HG02588 (cell line): ENCODE results near the gene NFX1.

Experiments
- ATAC-seq: cut with Tn5 transposase; IDR thresholded peaks from one replicate; pipeline ENCODE4 v1.9.1; 2021; ENCODE audit warnings: mild to moderate bottlenecking, moderate library complexity; ENCODE audit not compliant: unreplicated experiment

The NFX1 gene

GRCh38 chr9:33290247-33291030 is at the start of gene NFX1:
Gene NFX1 (plus strand): TSS chr9:33290516. CDS start chr9:33290573, 57 bp downstream.
- peak; percentile 84 for ATAC-seq

- ATAC-seq: no peak
Measured at GRCh38 chr9:33241298-33241697, 49.0 kb upstream of the NFX1 start.

DNA sequence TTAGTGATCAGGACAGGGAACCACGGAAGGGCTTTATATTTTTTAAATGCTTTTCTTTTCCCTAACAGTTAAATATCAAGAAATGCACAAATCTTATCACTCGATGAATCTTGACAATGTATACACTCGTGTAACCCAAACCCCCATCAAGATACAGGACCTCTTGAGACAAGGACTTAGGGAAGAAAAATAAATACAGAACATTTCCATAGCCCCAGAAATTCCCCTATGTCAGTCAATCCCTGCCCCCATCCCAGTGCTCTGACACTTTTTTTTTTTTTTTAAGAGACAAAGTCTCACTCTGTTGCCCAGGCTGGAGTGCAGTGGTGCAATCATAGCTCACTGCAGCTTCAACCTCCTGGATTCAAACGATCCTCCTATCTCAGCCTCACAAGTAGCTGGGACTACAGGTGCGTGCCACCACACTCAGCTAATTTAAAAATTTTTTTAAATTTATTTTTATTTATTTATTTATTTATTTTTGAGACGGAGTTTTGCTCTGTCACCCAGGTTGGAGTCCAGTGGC is 47.6 kb upstream of the NFX1 start:
- no peak for ATAC-seq

- no peak for ATAC-seq
Measured at GRCh38 chr9:33244137-33244784, 46.1 kb upstream of the NFX1 start.

DNA sequence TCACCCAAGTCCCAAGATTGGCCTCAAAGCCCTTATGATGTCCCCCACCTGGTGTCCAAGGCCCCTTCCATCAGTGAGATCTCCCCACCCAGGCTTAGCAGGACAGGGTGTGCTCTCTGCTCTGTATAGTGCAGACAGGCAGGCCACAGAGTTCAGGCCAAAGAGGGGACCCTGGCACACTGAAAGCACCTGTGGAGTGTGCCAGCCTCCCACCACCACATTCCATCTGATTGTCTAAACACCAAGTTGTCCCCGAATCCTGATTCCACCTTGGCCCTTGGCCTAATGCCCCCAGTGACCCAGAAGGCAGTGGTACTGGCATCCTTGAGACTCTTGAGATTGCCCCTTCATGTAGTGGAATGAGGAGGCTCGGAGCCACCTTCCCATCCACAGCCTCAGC is 45.0 kb upstream of the NFX1 start:
- no peak for ATAC-seq

DNA sequence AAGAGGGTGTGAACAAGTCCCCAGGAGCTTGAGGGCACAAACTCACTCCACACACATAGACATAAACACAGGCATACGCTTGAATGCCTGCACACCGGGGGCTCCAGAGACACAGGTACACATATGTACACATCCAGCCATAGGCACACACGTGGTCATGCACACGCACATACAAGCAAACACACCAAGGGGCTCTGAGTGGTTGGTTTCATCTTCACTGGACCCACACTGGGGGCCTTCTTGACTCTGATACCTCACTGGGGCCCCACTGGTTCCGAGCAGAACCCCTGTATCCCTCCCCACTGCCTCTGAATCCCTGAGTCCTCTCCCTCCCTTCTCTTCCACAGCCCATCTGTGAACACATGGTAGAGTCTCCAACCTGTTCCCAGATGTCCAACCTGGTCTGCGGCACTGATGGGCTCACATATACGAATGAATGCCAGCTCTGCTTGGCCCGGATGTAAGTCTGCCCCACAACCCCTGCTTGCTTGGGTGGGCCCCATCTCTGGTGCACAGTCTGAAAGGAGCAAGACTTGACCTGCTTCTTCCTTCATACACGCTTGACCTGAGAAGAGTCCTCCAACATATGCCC is 44.0 kb upstream of the NFX1 start:
- no peak for ATAC-seq

GRCh38 chr9:33248606-33249005 is 41.7 kb upstream of the NFX1 start:
- no peak for ATAC-seq

DNA sequence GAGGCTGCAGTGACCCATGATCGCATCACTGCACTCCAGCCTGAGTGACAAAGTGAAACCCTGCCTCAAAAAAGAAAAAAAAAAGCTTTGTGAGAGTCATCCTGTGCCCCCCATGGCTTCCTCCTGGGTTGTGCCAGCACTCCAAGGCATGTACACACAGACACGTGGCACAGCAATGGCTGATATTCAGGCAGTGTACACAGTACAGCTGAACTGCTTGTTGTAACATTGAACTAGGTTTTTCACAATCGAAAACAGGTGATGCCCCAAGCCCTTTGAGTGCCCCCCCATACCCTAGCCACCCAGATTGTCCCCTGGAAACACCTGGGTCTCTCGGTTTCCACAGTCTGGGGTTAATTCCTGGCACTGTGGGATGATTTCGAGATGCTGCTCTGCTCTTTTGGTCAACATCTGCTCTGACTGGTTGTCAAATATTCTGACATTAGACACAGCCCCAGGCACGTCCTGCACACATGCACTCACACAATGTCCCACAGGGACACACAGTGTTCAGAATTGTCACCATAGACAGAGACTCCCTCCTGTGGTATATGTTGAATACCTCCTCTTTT is 41.1 kb upstream of the NFX1 start:
- ATAC-seq: peak; percentile 48

- no peak for ATAC-seq
Measured at GRCh38 chr9:33249983-33250382, 40.3 kb upstream of the NFX1 start.

DNA sequence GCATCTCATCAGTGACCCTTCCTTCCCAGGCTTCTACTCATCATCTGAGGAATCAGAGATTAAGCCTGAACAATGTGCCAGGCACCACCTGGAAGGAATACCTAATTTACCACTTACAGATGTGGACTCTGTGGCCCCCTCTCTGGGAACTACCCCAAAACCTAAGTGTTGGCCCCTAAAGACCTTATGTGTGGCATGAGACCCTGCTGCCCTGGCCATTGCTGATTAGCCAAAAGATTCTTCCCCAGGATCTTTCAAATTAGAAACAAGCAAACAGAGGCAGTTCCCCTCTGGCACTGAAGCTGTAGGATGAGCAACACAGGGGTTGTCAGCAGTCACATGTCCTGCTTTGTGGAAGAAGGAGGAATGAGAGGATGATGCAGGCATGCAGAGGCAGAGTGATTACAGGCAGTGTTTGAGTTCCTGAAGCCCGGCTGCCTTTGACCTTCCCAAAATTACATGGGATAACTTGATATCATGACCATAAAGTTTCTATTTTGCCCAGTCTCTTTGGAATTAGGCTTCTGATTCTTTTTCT is 39.8 kb upstream of the NFX1 start:
- no peak for ATAC-seq

- no peak for ATAC-seq
Measured at GRCh38 chr9:33254211-33254610, 36.1 kb upstream of the NFX1 start.

- ATAC-seq: no peak
Measured at GRCh38 chr9:33255014-33255413, 35.3 kb upstream of the NFX1 start.

DNA sequence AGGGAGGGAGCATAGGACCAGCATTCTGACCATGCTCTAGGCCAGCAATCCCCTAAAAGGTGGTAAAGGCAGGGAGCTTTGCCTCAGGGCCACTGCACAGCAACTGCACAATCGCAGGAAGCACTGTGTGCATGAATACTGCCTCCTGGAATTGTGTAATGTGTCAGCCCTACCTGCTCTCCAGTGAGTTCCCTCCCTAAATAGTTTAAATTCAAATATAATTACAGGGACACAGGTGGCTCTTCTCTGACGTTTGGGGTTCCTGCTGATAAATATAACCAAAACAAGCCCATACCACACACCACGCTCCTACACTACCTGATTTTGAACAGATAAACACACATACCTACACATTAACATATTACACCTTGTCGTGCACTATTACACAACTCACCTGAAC is 34.8 kb upstream of the NFX1 start:
- ATAC-seq: no peak

- no peak for ATAC-seq
Measured at GRCh38 chr9:33256236-33256635, 34.1 kb upstream of the NFX1 start.

DNA sequence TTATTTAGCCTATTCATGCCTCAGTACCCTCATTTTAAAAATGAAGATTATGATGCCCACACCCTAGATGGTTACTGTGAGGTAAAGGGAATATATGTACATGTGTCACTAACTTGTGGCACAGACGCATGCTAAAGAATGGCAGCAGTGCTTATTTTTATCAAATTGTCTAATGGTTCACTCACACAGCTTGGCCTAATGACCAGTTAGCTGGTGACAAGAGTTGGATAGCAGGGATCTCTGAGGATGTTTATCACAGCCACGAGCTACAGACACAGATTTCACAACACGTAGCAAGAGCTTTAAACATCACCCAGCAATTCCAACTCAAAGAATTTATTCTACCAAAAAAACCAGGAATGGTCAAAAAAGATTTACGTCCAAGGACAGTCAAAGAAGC is 33.0 kb upstream of the NFX1 start:
- no peak for ATAC-seq

DNA sequence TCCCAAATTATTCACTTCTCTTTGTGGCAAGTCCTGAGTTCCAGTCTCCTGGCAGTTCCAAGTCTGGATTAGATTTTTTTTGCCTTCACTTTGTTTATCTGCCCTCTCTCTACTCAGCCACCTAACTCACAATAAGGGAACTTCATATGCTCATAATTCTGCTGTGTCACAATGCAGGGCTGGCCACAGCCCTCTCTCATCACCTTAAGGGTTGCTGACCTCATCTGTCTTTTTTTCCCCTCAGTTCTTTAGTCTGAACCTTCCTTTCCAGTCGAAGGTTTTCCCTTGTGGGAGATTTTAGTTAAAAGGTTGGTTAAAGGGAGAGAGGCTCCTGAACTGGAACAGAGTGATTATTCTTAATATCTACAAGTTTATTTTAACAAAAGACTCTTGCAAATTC is 29.9 kb upstream of the NFX1 start:
- no peak for ATAC-seq

- peak; percentile 4 for ATAC-seq
Measured at GRCh38 chr9:33263131-33264002, 26.9 kb upstream of the NFX1 start.

DNA sequence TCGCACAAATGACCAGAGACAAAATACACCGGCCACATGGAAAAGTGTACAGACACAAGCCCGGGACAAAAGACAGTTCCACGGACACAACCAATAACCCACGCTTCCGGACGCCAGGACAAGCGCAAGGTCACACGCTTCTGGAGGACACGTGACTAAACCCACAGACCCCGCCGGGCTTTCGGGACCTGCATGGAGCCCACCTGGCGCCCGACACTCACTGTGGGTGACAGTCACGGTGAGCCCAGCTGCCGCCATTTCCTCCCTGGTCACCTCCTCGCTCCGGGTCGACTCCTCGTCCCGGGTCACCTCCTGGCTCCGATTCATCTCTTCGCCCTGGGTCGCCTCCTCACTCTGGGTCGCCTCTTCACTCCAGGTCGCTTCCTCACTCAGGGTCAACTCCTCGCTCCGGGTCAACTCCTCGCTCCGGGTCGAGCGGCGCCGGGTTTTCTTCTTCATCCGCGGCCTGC is 26.3 kb upstream of the NFX1 start:
- peak; percentile 30 for ATAC-seq

GRCh38 chr9:33264473-33265177 is 25.7 kb upstream of the NFX1 start, which contains the start of the genes BAG1 and CHMP5:
Gene BAG1 (minus strand): TSS chr9:33264708.
Gene CHMP5 (plus strand): TSS chr9:33265049. CDS start chr9:33265079, 30 bp downstream.
- peak; percentile 81 for ATAC-seq
